Brain microvascular endothelial cell (primary cell): ENCODE results near the gene PARL.

Source experiments
- DNase-seq: peaks from one replicate; pipeline ENCODE4 v3.0.0-alpha.2; 2020
- H3K27ac ChIP-seq: fragments of 250-450 bp; sonication (Bioruptor Pico); 2 replicates; pipeline ENCODE4 v1.5.1; 2020; ENCODE audit warnings: mild to moderate bottlenecking, moderate library complexity
- H3K27me3 ChIP-seq: fragments of 250-450 bp; sonication (Bioruptor Pico); replicated peaks from 2 replicates; pipeline ENCODE4 v1.5.1; 2020; ENCODE audit warnings: mild to moderate bottlenecking
- H3K36me3 ChIP-seq: fragments of 250-450 bp; sonication (Bioruptor Pico); replicated peaks from 2 replicates; pipeline ENCODE4 v1.5.1; 2020; ENCODE audit warnings: mild to moderate bottlenecking
- H3K4me3 ChIP-seq: 2 replicates; pipeline ENCODE4 v1.5.1; 2011; ENCODE audit warnings: low read depth, mild to moderate bottlenecking, control low read depth, low read length, moderate library complexity
- CTCF ChIP-seq: IDR thresholded peaks from 2 replicates; pipeline ENCODE4 v1.5.1; 2011; ENCODE audit warnings: low read depth, mild to moderate bottlenecking, moderate library complexity, low read length, control low read depth, inconsistent platforms; ENCODE audit errors: missing control alignments
- in situ Hi-C: cut with HindIII; loops from 2 replicates; pipeline ENCODE4 v1.10.0; 2017; ENCODE audit warnings: low sequenced_read_pairs, low pct_ligation_motif_present

Gene PARL

GRCh38 chr3:183873914-183874313 lies 10.8 kb downstream of the PARL start:
- H3K27ac ChIP-seq, result no peak overlapping the region

GRCh38 chr3:183871541-183871940 lies 13.1 kb downstream of the PARL start:
- Histone ChIP-seq H3K36me3 (peaks cover under 1% of the 10 kb centered on the region), H3K27me3 (no peaks in the 10 kb centered on the region), H3K27ac (no peak overlapping the region), H3K4me3 (no peak overlapping the region)
- no peak for DNase-seq
- in situ Hi-C loops, result no loop called here
- no peak for TF ChIP-seq CTCF

More at GRCh38 chr3:183873914-183874313, 10.8 kb downstream of the PARL start:
- Histone ChIP-seq H3K36me3 (peaks cover 4% of the 10 kb centered on the region), H3K4me3 (no peak overlapping the region), H3K27me3 (no peaks in the 10 kb centered on the region)
- in situ Hi-C loops, result no loop called here
- TF ChIP-seq CTCF, result no peak
- DNase-seq, result no peak

- H3K36me3 ChIP-seq, result peaks cover 7% of the 10 kb centered on the region
- H3K27ac ChIP-seq, result no peak overlapping the region
- TF ChIP-seq CTCF, result no peak
- DNase-seq, result no peak
- in situ Hi-C loops, result no loop called here
- H3K4me3 ChIP-seq, result no peak overlapping the region
- no peaks in the 10 kb centered on the region for H3K27me3 ChIP-seq
These were observed 14.1 kb downstream of the PARL start for GRCh38 chr3:183870563-183870962.

- Histone ChIP-seq H3K36me3 (peaks cover 10% of the 10 kb centered on the region), H3K27me3 (no peaks in the 10 kb centered on the region), H3K27ac (no peak overlapping the region), H3K4me3 (no peak overlapping the region)
- no peak for DNase-seq
- TF ChIP-seq CTCF, result no peak
- in situ Hi-C loops, result no loop called here
These were observed 15.9 kb downstream of the PARL start for GRCh38 chr3:183868796-183869195.

GRCh38 chr3:183862610-183863009 lies 22.1 kb downstream of the PARL start:
- no peaks in the 10 kb centered on the region for H3K27me3 ChIP-seq
- peaks cover 33% of the 10 kb centered on the region for H3K36me3 ChIP-seq
- in situ Hi-C loops, result no loop called here
- no peak overlapping the region for H3K4me3 ChIP-seq
- no peak overlapping the region for H3K27ac ChIP-seq
- no peak for TF ChIP-seq CTCF
- no peak for DNase-seq

GRCh38 chr3:183857863-183858262 lies 26.8 kb downstream of the PARL start:
- H3K36me3 ChIP-seq, result peaks cover 31% of the 10 kb centered on the region
- peak overlapping the region; percentile 65 for H3K27ac ChIP-seq
- no peaks in the 10 kb centered on the region for H3K27me3 ChIP-seq
- H3K4me3 ChIP-seq, result no peak overlapping the region
- DNase-seq, result peak; percentile 18
- TF ChIP-seq CTCF, result no peak
- in situ Hi-C loops, result no loop called here
